Activated CD4-positive, alpha-beta T cell treated with anti-CD3 and anti-CD28 coated beads, Interleukin-2, amount 10 ng/mL, durations not matched to agents 24 days and 14 days (primary cell): ENCODE results near the gene ALDH3B2. TPM values are rescaled to one million over a fixed set of nuclear protein-coding genes. Genes with fewer than 3 reads are reported as not detected.

Experiments
- DNase-seq: peaks from one replicate; pipeline ENCODE4 v3.0.0; 2022
- H3K27ac Mint-ChIP-seq: one replicate; pipeline ENCODE4 v1.8.0; 2022; ENCODE audit warnings: mild to moderate bottlenecking, mixed read lengths
- H3K27me3 Mint-ChIP-seq: one replicate; pipeline ENCODE4 v1.8.0; 2022; ENCODE audit warnings: mixed read lengths
- H3K36me3 Mint-ChIP-seq: one replicate; pipeline ENCODE4 v1.8.0; 2022; ENCODE audit warnings: low read depth, mild to moderate bottlenecking, mixed read lengths
- H3K4me1 Mint-ChIP-seq: one replicate; pipeline ENCODE4 v1.8.0; 2021; ENCODE audit warnings: mixed read lengths
- H3K4me3 Mint-ChIP-seq: one replicate; pipeline ENCODE4 v1.8.0; 2022; ENCODE audit warnings: mild to moderate bottlenecking, moderate library complexity, mixed read lengths
- H3K9me3 Mint-ChIP-seq: one replicate; pipeline ENCODE4 v1.8.0; 2021; ENCODE audit warnings: mixed read lengths
- intact Hi-C: fragments of 100-400 bp; cut with micrococcal nuclease; formaldehyde crosslinking; loops from one replicate; pipeline ENCODE4 v1.15.1; 2023
- total RNA-seq: library from RNA; stranded (reverse); gene quantifications from 2 replicates; pipeline ENCODE4 v1.2.3, GENCODE V29; 2022

The ALDH3B2 gene
- total RNA-seq, 1 donor from 2014 or later = not detected

DNA sequence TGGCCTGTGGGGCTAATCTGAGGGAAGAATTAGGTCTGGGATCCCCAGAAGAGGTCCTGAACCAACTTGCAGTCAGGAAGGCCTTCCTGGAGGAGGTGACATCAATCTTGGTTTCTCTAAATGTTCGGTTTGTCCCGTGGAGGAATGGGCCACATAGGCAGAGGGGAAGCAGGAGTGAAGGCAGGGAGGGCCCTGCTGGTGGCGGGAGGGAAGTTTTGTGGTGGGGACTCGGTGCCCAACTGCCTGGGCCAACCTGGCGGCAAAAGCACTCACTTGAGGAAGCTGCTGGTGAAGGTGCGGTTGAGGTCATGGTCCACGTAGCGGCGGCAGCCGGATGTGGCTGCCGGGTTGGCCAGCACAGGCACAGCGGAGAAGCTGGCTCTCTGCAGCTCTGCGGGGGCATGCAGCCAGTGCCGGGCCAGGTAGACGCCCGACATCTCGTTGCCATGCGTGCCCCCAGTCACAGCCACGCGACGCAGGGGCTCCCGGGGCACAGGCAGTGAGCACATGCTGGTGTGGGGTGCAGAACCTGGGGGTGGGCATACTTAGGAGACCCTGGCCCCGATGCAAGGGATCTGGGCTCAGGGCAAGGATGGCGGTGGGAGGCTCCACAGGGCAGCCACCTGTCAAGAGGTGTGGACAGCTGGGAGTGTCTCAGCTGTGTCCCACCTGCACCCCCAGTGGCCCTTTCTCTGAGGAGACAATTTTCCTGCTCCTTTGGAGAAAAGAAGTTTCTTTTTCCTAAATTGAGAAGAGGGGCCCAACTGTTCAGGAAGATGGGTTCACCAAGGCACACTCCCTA is 27.7 kb downstream of the ALDH3B2 start:
- no peaks in the 10 kb centered on the region for H3K36me3 Mint-ChIP-seq
- peak; percentile 81 for DNase-seq
- H3K4me1 Mint-ChIP-seq = peaks cover 18% of the 10 kb centered on the region
- intact Hi-C loops = no loop called here
- H3K27me3 Mint-ChIP-seq = no peaks in the 10 kb centered on the region
- H3K27ac Mint-ChIP-seq = peak overlapping the region; percentile 20
- H3K9me3 Mint-ChIP-seq = no peaks in the 10 kb centered on the region
- peak overlapping the region; percentile 6 for H3K4me3 Mint-ChIP-seq

GRCh38 chr11:67645521-67646461 is 28.6 kb downstream of the ALDH3B2 start:
- H3K4me1 Mint-ChIP-seq = peaks cover 18% of the 10 kb centered on the region
- no peak overlapping the region for H3K27ac Mint-ChIP-seq
- intact Hi-C loops = no loop called here
- H3K36me3 Mint-ChIP-seq = no peaks in the 10 kb centered on the region
- H3K9me3 Mint-ChIP-seq = no peaks in the 10 kb centered on the region
- DNase-seq = no peak
- H3K4me3 Mint-ChIP-seq = no peak overlapping the region
- H3K27me3 Mint-ChIP-seq = no peaks in the 10 kb centered on the region

DNA sequence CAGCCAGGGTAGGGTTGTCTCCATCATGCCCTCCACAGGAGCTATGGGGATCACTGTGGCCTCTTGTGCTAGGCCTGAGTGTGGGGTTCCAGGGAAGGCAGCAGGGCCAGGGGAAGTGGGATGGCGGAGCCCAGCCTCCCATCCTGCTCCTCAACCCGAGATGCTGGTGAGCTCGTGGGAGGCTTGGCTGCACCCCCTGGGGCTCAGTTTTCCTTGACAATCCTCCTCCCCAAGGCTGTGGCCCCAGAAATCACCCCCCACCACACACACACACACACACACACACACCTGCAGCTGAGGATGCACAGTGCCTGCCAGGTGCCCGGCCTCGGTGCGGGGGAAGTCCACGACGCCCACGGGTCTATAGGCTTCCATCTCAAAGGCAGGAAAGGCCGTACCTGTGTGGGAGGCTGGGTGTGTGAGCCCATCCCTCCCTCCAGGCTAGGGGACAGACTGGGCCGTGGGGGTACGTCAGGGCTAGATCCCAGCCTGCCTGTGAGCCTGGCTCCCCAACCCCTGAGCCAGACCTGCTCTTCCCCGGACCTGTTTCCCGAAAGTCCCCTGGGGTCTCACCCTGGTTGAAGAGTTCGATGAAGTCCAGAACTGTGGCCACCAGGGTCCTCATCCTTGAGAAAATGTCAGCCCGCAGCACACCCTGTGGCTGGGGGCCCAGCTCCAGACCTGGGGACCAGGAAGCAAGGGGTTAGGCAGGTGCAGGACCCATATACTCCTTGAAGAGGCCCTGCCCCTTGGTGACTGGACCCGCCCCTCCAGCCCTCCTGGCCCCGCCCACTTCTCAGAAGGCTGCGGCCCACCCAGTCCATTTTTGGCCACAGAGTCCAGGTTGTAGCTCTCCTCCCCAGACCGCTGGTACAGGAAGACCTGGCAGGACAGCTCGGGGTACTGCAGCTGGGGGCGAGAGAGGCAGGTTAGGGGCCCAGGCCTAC is 29.7 kb downstream of the ALDH3B2 start:
- intact Hi-C loops = no loop called here

GRCh38 chr11:67644042-67644441 is 30.4 kb downstream of the ALDH3B2 start:
- H3K4me3 Mint-ChIP-seq = no peak overlapping the region
- no peaks in the 10 kb centered on the region for H3K36me3 Mint-ChIP-seq
- peaks cover 13% of the 10 kb centered on the region for H3K4me1 Mint-ChIP-seq
- DNase-seq = peak; percentile 63
- H3K9me3 Mint-ChIP-seq = no peaks in the 10 kb centered on the region
- H3K27me3 Mint-ChIP-seq = no peaks in the 10 kb centered on the region
- intact Hi-C loops = no loop called here
- no peak overlapping the region for H3K27ac Mint-ChIP-seq

More for the DNA sequence above, 29.7 kb downstream of the ALDH3B2 start:
- Mint-ChIP-seq H3K4me1 (peaks cover 13% of the 10 kb centered on the region), H3K4me3 (no peak overlapping the region), H3K36me3 (no peaks in the 10 kb centered on the region), H3K27ac (no peak overlapping the region), H3K9me3 (no peaks in the 10 kb centered on the region), H3K27me3 (no peaks in the 10 kb centered on the region)
- no peak for DNase-seq

DNA sequence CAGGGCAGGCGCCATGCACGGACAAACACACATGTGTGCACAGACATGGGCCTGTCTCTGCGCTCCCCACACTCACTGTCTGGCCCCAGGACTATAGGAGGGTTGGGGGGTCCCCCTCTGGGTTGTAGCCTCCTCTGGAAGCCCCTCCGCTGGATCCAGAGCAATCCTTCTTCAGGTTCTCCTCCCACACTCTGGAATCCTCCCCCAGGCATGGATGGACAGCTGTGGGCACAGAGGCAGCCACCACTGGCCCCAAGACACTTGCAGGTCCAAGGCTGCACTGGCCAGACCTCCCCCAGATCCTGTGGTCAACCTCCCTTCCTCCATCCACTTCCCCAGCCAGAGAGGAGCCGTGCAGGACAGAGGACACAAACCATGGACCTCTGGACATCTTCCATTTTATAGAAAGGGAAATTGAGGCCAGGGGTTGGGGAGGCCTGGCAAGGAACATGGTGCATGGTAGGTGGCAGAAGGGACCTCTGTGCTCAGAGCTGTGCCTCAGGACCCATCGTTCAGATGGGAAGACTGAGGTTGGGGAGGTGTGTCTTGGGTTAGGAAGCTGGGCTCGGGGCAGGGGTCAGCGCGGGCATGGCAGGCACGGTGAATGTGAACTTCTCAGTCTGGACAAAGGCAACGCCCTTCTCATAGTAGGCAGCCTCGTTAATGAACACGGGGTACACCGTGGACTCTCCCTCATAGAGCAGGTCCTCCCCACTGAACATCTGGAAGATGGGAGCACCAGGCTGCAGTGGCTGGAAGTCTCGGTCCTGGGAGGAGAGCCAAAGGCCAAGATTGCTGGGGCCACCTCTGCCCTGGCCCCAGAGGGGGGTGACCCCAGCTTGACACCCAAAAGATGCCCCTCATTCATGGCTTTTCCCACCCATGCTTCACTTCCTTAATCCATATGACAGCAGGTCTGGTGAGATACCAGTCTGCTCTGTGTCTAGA is 32.0 kb downstream of the ALDH3B2 start:
- intact Hi-C loops = no loop called here
- no peaks in the 10 kb centered on the region for H3K27me3 Mint-ChIP-seq
- no peaks in the 10 kb centered on the region for H3K36me3 Mint-ChIP-seq
- no peak overlapping the region for H3K27ac Mint-ChIP-seq
- H3K4me3 Mint-ChIP-seq = no peak overlapping the region
- no peaks in the 10 kb centered on the region for H3K9me3 Mint-ChIP-seq
- no peak for DNase-seq
- peaks cover 13% of the 10 kb centered on the region for H3K4me1 Mint-ChIP-seq

DNA sequence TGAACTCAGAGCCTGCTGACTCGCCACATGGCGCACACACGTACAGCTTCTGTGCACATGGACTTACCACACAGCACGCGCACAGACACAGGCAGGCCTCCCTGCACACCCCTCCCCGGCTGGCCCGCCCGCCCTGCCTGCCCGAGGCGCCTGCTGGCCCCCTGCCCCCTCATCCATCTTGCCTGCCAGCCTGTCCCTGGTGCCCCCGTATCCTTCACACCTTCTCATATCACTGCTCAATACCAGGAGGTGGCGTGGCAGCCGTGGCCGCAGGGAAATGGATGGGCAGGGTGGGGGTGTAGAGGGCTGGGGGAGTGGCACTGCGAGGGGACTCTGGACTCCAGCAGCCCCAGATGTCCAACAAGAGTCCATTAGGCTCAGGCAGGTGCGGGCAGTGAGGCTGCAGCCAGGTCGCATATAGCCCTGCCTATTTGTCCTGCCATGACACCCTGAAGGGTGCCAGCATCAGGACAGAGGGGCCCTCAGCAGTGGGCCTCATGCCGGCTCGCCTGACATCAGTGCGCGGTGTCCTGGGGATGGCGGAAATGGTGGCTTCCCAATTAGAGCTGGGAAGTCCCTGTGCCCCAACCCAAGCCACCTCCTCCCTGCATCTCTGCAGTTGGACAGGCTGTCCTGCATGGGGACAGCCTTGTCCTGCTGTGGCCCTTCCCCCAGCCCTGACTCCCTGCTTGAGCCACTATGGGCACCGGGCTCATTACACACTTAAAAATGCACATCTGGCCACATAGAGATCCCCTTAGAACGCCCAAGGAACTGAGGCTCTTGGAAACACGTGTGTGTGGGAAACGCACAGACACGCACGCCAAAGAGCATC is 32.9 kb downstream of the ALDH3B2 start:
- Mint-ChIP-seq H3K4me1 (peaks cover 10% of the 10 kb centered on the region), H3K36me3 (no peaks in the 10 kb centered on the region), H3K4me3 (no peak overlapping the region), H3K9me3 (no peaks in the 10 kb centered on the region), H3K27me3 (no peaks in the 10 kb centered on the region), H3K27ac (no peak overlapping the region)
- intact Hi-C loops = no loop called here
- no peak for DNase-seq

DNA sequence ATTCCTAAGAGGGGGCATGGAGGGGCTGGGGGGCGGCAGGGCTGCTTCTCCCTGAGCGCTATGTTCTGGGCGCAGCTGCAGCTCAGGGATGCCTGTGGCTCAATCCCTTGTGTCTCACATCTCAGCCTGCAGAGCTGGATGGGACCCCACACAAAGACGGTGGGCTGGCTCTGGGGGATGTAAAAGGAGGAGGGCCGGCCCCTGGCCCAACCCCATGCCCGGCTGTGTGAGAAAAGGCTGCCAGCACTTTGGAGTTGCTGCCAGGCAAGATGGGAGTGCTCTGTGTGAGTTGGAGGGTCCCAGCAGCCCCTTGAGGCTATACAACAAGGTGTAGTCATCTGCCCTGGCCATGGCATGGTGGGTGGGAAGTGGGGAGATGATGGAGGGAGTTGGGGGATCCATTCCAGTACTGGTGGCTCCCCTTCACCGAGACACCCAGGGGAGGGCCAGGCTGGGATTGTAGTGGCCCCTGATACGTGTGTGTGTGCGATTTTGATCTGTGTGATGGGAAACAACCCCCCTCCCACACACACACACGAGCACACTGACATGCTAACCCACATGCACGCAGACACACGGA is 33.6 kb downstream of the ALDH3B2 start:
- Mint-ChIP-seq H3K27ac (no peak overlapping the region), H3K27me3 (no peaks in the 10 kb centered on the region), H3K4me3 (no peak overlapping the region), H3K4me1 (peaks cover 3% of the 10 kb centered on the region), H3K9me3 (no peaks in the 10 kb centered on the region), H3K36me3 (no peaks in the 10 kb centered on the region)
- DNase-seq = no peak
- intact Hi-C loops = no loop called here

DNA sequence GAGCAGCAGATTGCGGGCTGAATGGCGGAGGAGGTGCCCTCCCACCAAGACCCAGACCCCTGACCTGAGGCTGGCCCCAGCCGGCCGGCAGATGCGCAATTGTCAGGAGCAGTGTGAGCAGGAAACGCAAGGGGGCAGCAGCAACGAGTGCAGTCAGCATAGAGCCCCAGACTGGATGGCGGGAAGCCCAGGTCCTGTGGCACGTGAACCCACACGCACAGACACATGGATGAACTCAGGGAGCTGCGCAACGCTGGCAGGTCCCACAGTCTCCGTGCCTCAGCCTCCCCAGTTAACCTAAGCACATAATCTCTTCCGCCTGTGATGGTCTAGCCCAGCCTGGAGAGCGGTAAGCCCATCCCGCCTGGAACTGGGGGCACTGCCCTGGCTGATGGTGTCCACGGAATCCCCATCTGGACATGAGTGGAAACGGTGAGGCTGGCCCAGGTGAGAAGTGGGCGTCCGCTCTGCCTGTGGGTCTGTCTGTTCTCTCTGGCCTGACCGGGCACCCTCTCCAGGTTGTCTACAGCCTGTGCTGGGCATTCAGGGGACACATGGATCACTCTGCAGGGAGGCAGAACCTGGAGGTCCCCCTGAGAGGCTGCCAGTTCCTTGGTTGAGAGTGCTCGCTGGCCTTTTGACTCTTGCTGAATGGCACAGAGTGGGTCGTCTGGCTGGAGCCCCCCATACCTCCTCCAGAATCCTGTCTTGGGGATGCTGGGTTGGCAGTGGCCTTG is 34.2 kb downstream of the ALDH3B2 start:
- H3K4me3 Mint-ChIP-seq = no peak overlapping the region

DNA sequence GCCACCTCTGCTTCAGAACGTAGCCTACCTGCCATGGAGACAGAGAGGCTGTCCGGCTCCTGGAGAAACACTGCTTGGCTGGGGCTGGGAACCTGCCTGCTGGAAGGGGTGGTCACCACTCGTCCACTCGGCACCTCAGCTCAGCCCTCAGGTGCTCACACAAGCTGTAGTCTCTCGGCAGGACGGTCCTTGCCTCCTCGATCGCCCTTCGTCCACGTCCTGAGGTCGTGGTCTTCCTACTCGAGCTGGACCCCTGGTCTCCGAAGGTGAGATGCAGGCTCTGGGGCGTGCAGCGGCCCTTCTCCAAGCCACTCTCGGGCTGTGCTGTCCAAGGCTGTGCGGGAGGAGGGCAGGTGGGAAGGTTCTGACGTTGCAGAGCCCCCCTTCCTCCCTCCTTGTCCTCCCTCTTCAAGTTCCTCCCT is 35.0 kb downstream of the ALDH3B2 start, which contains the start of gene TBX10:
TSS of gene TBX10 (minus strand) at position 326 of the 422 bp plus-strand sequence. CDS start at position 35, 291 bp downstream.
- no peak within 1 kb of the TSS for H3K4me3 Mint-ChIP-seq
- intact Hi-C loops = no loop called here
- peaks cover 3% of the 10 kb centered on the region for H3K4me1 Mint-ChIP-seq
- no peaks in the 10 kb centered on the region for H3K9me3 Mint-ChIP-seq
- no peaks in the 10 kb centered on the region for H3K36me3 Mint-ChIP-seq
- no peak for DNase-seq
- H3K27me3 Mint-ChIP-seq = no peaks in the 10 kb centered on the region
- H3K27ac Mint-ChIP-seq = no peak within 1 kb of the TSS

More for the DNA sequence above, 34.2 kb downstream of the ALDH3B2 start:
- DNase-seq = peak; percentile 87
- intact Hi-C loops = no loop called here
- H3K36me3 Mint-ChIP-seq = no peaks in the 10 kb centered on the region
- no peak overlapping the region for H3K27ac Mint-ChIP-seq
- peaks cover 3% of the 10 kb centered on the region for H3K4me1 Mint-ChIP-seq
- no peaks in the 10 kb centered on the region for H3K27me3 Mint-ChIP-seq
- H3K9me3 Mint-ChIP-seq = no peaks in the 10 kb centered on the region

- intact Hi-C loops = no loop called here
- no peak overlapping the region for H3K27ac Mint-ChIP-seq
- no peak overlapping the region for H3K4me3 Mint-ChIP-seq
- DNase-seq = no peak
- peaks cover 3% of the 10 kb centered on the region for H3K4me1 Mint-ChIP-seq
- no peaks in the 10 kb centered on the region for H3K27me3 Mint-ChIP-seq
- no peaks in the 10 kb centered on the region for H3K9me3 Mint-ChIP-seq
- H3K36me3 Mint-ChIP-seq = no peaks in the 10 kb centered on the region
Observed at GRCh38 chr11:67638535-67639437, 35.6 kb downstream of the ALDH3B2 start.
